ENCODE results near the gene B9D2.
A peak's percentile ranks its signal among the peaks of the same experiment; 100 is the strongest.

Gene B9D2

DNA sequence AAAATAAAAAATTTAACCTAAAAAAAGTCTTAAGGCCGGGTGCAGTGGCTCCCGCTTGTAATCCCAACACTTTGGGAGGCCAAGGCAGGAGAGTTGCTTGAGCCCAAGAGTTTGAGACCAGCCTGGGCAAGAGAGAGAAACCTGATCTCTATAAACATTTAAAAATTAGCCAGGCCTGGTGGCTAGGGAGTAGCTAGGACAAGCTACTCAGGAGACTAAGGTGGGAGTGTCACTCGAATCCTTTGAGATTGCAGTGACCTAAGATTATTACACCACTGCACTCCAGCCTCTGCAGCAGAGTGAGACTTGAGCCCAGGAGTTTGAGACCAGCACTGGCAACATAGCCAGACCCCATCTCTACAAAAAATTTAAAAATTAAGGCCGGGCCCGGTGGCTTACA is 52.9 kb downstream of the B9D2 start:
- peak overlapping the region; percentile 96 for H3K4me3 ChIP-seq (replicated peaks; ENCODE audit: low read depth, low read length)
- no peak for TF ChIP-seq CTCF (IDR thresholded peaks at IDR 0.05; ENCODE audit: low read length, missing control alignments)
- no peak for DNase-seq (ENCODE audit: low read depth)

- no peak for TF ChIP-seq CTCF (IDR thresholded peaks at IDR 0.05; ENCODE audit: low read length, missing control alignments)
- peak within 1 kb of the TSS; percentile 96 for H3K4me3 ChIP-seq (replicated peaks; ENCODE audit: low read depth, low read length)
- DNase-seq (ENCODE audit: low read depth) = peak; percentile 90
These were observed 53.7 kb downstream of the B9D2 start, which contains the start of gene CCDC97 for GRCh38 chr19:41310033-41310831. Gene CCDC97, plus strand, starts transcription at chr19:41310172. Its CDS starts 139 bp downstream, at chr19:41310311.

DNA sequence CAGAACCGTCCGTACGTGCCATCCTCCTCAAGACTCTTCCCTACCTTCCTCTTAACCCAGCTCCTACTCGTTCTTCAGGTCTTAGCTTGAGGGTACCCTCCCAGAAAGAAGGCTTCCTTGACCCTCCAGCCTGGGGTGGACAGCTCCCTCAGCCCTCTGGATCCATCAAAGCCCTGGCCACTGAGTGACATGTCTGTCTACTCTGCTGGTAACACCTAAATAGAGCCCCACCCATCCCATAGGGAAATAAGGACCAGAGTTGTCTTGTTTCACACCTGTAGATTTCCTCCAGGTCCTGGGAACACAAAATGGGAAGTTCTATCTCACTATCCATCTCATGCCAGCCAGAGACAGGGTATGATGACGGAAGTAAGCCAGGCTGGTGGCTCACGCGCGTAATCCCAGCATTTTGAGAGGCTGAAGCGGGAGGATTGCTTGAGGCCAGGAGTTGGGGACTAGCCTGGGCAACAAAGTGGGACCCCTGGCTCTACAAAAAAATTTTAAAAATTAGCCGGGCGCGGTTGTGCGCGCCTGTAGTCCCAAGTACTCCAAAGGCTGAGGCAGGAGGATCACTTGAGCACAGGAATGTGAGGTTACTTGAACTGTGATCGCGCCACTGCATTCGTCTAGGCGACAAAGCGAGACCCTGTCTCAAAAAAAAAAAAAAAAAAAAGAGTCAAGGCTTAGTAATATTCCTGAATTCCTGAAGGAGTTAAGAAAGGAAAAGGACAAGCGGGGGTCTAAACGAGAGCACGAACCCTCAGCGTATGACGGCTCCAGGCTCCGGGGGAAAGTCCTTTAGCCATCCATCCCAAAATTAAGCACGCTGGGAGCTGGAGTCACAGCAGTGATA is 54.5 kb downstream of the B9D2 start:
- TF ChIP-seq CTCF (IDR thresholded peaks at IDR 0.05; ENCODE audit: low read length, missing control alignments) = no peak
- no peak for DNase-seq (ENCODE audit: low read depth)
- H3K4me3 ChIP-seq (replicated peaks; ENCODE audit: low read depth, low read length) = peak overlapping the region; percentile 96

DNA sequence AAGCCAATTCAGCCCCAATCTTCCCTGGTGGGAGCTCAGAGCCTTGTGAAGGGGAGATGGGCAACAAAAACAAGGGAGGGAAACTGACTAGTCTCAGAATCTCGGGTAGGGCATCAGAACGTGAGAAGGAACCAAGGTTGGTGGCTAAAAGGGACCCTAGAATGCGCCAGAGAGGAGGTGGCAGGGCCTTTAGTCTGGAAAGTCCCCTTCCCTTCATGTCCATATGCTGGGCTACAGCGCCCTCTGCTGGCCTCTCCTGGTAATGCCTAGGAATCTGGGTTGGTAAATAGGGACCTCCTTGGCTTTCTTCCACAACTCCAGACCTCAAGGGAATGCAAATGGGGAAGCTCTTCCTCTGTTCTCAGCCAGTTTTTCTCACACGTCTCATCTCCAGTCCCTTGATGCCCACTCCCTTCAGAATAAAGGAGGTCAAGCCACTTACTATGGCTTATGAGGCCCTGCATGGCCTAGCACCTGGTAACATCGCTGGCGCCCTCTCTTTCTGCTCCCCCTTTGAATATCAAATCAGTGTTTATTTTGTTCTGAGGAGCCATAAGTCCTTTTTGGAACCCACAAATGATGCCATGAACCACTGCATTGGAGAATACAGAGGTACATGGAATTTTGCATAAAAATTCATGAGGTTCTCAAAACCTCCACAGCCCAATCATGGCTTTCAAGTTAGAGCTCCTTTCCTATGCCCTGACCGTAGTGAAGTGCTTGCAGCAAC is 55.3 kb downstream of the B9D2 start:
- TF ChIP-seq CTCF (IDR thresholded peaks at IDR 0.05; ENCODE audit: low read length, missing control alignments) = peak; percentile 98
- peak; percentile 92 for DNase-seq (ENCODE audit: low read depth)
- H3K4me3 ChIP-seq (replicated peaks; ENCODE audit: low read depth, low read length) = peak overlapping the region; percentile 96

GRCh38 chr19:41307954-41308449 is 55.9 kb downstream of the B9D2 start:
- no peak for DNase-seq (ENCODE audit: low read depth)
- TF ChIP-seq CTCF (IDR thresholded peaks at IDR 0.05; ENCODE audit: low read length, missing control alignments) = no peak
- H3K4me3 ChIP-seq (replicated peaks; ENCODE audit: low read depth, low read length) = no peak overlapping the region

GRCh38 chr19:41307090-41307875 is 56.7 kb downstream of the B9D2 start:
- DNase-seq (ENCODE audit: low read depth) = no peak
- H3K4me3 ChIP-seq (replicated peaks; ENCODE audit: low read depth, low read length) = no peak overlapping the region
- TF ChIP-seq CTCF (IDR thresholded peaks at IDR 0.05; ENCODE audit: low read length, missing control alignments) = no peak

Data from fibroblast of pulmonary artery (primary cell).